Mesenchymal stem cell (in vitro differentiated cells and primary cell): ENCODE data around the gene PITPNM2.

ENCODE experiments used
- DNase-seq: peaks from one replicate; pipeline ENCODE4 v3.0.0-alpha.2; 2013
- H2AFZ ChIP-seq: one replicate; pipeline ENCODE4 v1.6.1; 2013; ENCODE audit warnings: low read depth, mild to moderate bottlenecking, control low read depth, inconsistent platforms, low read length, moderate library complexity
- H2AK5ac ChIP-seq: 2 replicates; pipeline ENCODE4 v1.6.1; 2013; ENCODE audit warnings: low read length, moderate library complexity, mild to moderate bottlenecking, inconsistent platforms; ENCODE audit not compliant: severe bottlenecking
- H2BK120ac ChIP-seq: one replicate; pipeline ENCODE4 v1.6.1; 2013; ENCODE audit warnings: low read depth, mild to moderate bottlenecking, inconsistent platforms, low read length, moderate library complexity
- H2BK12ac ChIP-seq, 2 experiments: one replicate each; pipeline ENCODE4 v1.6.1; 2013; ENCODE audit warnings: inconsistent platforms in 2 of 2, low read length in 2 of 2, mild to moderate bottlenecking in 2 of 2, moderate library complexity in 2 of 2, control low read depth in 1 of 2
- H2BK15ac ChIP-seq: one replicate; pipeline ENCODE4 v1.6.1; 2013; ENCODE audit warnings: mild to moderate bottlenecking, low read depth, inconsistent platforms; ENCODE audit not compliant: poor library complexity, severe bottlenecking
- H2BK5ac ChIP-seq: 2 replicates; pipeline ENCODE4 v1.6.1; 2013; ENCODE audit warnings: low read depth, mild to moderate bottlenecking, low read length, control low read depth, inconsistent platforms; ENCODE audit not compliant: poor library complexity, severe bottlenecking
- H3K14ac ChIP-seq, 2 experiments: one replicate each; pipeline ENCODE4 v1.6.1; 2013; ENCODE audit warnings: inconsistent platforms in 2 of 2, low read length in 2 of 2, control low read depth in 1 of 2, mild to moderate bottlenecking in 1 of 2, moderate library complexity in 1 of 2
- H3K18ac ChIP-seq, 2 experiments: one replicate each; pipeline ENCODE4 v1.6.1; 2013; ENCODE audit warnings: inconsistent platforms in 2 of 2, low read length in 2 of 2, control low read depth in 1 of 2, low read depth in 1 of 2, mild to moderate bottlenecking in 1 of 2
- H3K23ac ChIP-seq, 2 experiments: one replicate each; pipeline ENCODE4 v1.6.1; 2013; ENCODE audit warnings: inconsistent platforms in 2 of 2, low read length in 2 of 2, mild to moderate bottlenecking in 2 of 2, moderate library complexity in 2 of 2, control low read depth in 1 of 2
- H3K27ac ChIP-seq: 2 replicates; pipeline ENCODE4 v1.5.1; 2013; ENCODE audit warnings: mild to moderate bottlenecking, moderate library complexity, low read length, control low read depth, inconsistent platforms; ENCODE audit not compliant: poor library complexity, severe bottlenecking
- H3K27me3 ChIP-seq, 2 experiments: 2 replicates each; pipeline versions ENCODE4 v1.6.1 to v1.7.0; 2013; ENCODE audit warnings: low read length in 2 of 2, mild to moderate bottlenecking in 2 of 2, moderate library complexity in 2 of 2, control low read depth in 1 of 2, inconsistent platforms in 1 of 2; ENCODE audit not compliant: control insufficient read depth in 1 of 2, insufficient read depth in 1 of 2
- H3K36me3 ChIP-seq, 2 experiments: 2 replicates each; pipeline versions ENCODE4 v1.6.1 to v1.7.0; 2013; ENCODE audit warnings: low read length in 2 of 2, control low read depth in 1 of 2, inconsistent platforms in 1 of 2, low read depth in 1 of 2, mild to moderate bottlenecking in 1 of 2; ENCODE audit not compliant: insufficient read depth in 2 of 2, control insufficient read depth in 1 of 2
- H3K4ac ChIP-seq, 2 experiments: one replicate each; pipeline ENCODE4 v1.6.1; 2013; ENCODE audit warnings: inconsistent platforms in 2 of 2, low read length in 2 of 2, mild to moderate bottlenecking in 2 of 2, moderate library complexity in 2 of 2, control low read depth in 1 of 2, low read depth in 1 of 2
- H3K4me1 ChIP-seq: 2 replicates; pipeline ENCODE4 v1.6.1; 2013; ENCODE audit warnings: low read depth, low read length, control low read depth; ENCODE audit not compliant: control insufficient read depth, insufficient read depth
- H3K4me2 ChIP-seq: 2 replicates; pipeline ENCODE4 v1.6.1; 2013; ENCODE audit warnings: low read length, mild to moderate bottlenecking, inconsistent platforms; ENCODE audit not compliant: poor library complexity, severe bottlenecking
- H3K4me3 ChIP-seq, 2 experiments: 2 replicates each; pipeline versions ENCODE4 v1.5.1 to v1.7.0; 2013; ENCODE audit warnings: low read length in 2 of 2, mild to moderate bottlenecking in 2 of 2, control low read depth in 1 of 2, low read depth in 1 of 2; ENCODE audit not compliant: insufficient read depth in 1 of 2
- H3K79me1 ChIP-seq: replicated peaks from 2 replicates; pipeline ENCODE4 v1.6.1; 2013; ENCODE audit warnings: mild to moderate bottlenecking, control low read depth, low read length, inconsistent platforms; ENCODE audit not compliant: poor library complexity, severe bottlenecking
- H3K9ac ChIP-seq: 2 replicates; pipeline ENCODE4 v1.7.0; 2013; ENCODE audit warnings: mild to moderate bottlenecking, low read length, moderate library complexity
- H3K9me3 ChIP-seq: 2 replicates; pipeline ENCODE4 v1.7.0; 2013; ENCODE audit warnings: mild to moderate bottlenecking, low read length; ENCODE audit not compliant: control insufficient read depth
- H4K8ac ChIP-seq: one replicate; pipeline ENCODE4 v1.6.1; 2013; ENCODE audit warnings: inconsistent platforms, mild to moderate bottlenecking, low read length, moderate library complexity
- H4K91ac ChIP-seq: one replicate; pipeline ENCODE4 v1.6.1; 2013; ENCODE audit warnings: mild to moderate bottlenecking, low read length, inconsistent platforms
- WGBS: methylation state at CpG from one replicate; pipeline ENCODE4 v1.1.7; 2013; ENCODE audit warnings: mixed read lengths; 5-methylcytosine and 5-hydroxymethylcytosine counted together

PITPNM2 gene

DNA sequence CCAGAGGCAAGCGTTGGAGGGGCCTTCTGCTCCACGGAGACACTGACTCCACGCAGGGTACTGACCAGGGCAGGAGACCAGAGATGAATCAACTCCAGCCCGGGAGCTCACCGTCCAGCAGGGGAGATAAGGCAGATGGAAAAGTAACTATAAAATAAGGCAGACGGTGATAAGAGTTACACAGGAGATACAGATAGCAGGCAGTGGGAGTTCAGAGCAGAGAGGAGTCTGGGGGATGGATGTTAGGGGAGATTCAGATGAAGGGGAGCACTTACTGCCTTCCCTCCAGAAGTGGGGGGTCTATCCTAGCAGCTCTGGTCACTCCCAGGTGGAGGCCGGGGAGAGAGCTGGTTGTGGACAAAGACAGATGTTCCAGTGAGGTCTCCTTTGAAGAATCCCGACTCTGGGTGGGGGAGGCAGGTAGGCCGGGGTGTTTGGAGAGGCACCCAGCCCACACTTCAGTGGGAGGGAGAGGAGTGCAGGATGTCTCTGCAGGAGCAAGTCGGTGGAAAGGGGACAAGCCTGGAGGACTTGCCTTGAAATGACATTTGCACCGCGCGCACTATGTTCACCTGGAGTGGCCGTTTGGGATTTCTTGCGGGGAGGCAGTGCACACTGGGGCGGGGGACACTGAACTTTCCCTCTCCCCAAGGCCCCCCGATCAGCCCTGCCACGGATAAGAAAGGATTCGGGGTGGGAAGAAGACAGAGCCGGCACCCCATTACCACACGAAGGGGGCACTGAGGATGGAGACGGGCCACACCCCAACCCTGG, 1.2 kb downstream of the PITPNM2 start:
- peak overlapping the region; percentile 91 for H3K4me2 ChIP-seq
- peak overlapping the region; percentile 71 to 90 for H2BK12ac ChIP-seq
- peaks cover 27% of the 10 kb centered on the region for H3K79me1 ChIP-seq
- H2AK5ac ChIP-seq: peak overlapping the region; percentile 30
- H2BK5ac ChIP-seq: peak overlapping the region; percentile 59
- WGBS: 46% methylated on average over 21 of the region's 22 CpGs
- peak overlapping the region; percentile 60 for H3K4ac ChIP-seq
- H3K27me3 ChIP-seq: no peaks in the 10 kb centered on the region
- peak overlapping the region; percentile 82 for H3K9ac ChIP-seq
- H2BK120ac ChIP-seq: no peak overlapping the region
- peak; percentile 32 for DNase-seq
- peak overlapping the region in 1 of 2 experiments; percentile 89 for H3K14ac ChIP-seq
- H3K36me3 ChIP-seq: peaks cover 0 to 3% of the 10 kb centered on the region in 2 experiments
- no peaks in the 10 kb centered on the region for H3K9me3 ChIP-seq
- peak overlapping the region; percentile 80 for H2AFZ ChIP-seq
- H3K27ac ChIP-seq: no peak overlapping the region
- peak overlapping the region; percentile 40 to 75 for H3K18ac ChIP-seq
- H3K4me3 ChIP-seq: peak overlapping the region; percentile 72 to 81
- peak overlapping the region; percentile 49 for H4K8ac ChIP-seq
- peak overlapping the region in 1 of 2 experiments; percentile 91 for H3K23ac ChIP-seq
- peak overlapping the region; percentile 9 for H4K91ac ChIP-seq
- H3K4me1 ChIP-seq: peaks cover 14% of the 10 kb centered on the region
- H2BK15ac ChIP-seq: peak overlapping the region; percentile 86

DNA sequence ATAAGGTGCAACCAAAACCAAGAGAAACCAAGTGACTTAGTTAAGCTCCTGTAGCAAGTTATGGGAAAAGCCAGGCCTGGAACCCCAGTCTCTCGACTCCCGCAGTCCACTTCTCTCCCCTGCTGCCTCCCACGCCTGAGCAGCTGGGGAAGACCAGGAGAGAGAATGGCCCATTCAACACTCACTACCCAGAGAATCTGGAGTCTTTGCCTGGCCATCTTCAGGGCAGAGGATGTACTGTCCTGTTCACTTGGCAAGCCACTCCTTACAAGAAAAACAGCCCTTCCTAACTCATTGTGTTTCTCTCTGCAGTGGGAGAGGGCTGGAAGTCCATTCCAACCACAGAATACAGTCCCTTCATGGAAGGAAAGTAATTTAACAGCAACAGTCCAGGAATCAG, 1.8 kb downstream of the PITPNM2 start:
- no peak overlapping the region for H3K27ac ChIP-seq
- no peaks in the 10 kb centered on the region for H3K27me3 ChIP-seq
- no peak overlapping the region for H3K23ac ChIP-seq
- peaks cover 14% of the 10 kb centered on the region for H3K4me1 ChIP-seq
- no peak overlapping the region for H3K14ac ChIP-seq
- 100% methylated on average over 3 of the region's 3 CpGs for WGBS
- peaks cover 0 to 3% of the 10 kb centered on the region in 2 experiments for H3K36me3 ChIP-seq
- peak overlapping the region in 1 of 2 experiments; percentile 81 for H3K4me3 ChIP-seq
- no peak overlapping the region for H2AFZ ChIP-seq
- H2BK12ac ChIP-seq: peak overlapping the region in 1 of 2 experiments; percentile 71
- peak; percentile 38 for DNase-seq
- H2BK15ac ChIP-seq: no peak overlapping the region
- H3K4me2 ChIP-seq: no peak overlapping the region
- H4K91ac ChIP-seq: no peak overlapping the region
- H3K4ac ChIP-seq: peak overlapping the region in 1 of 2 experiments; percentile 60
- H4K8ac ChIP-seq: peak overlapping the region; percentile 49
- H2AK5ac ChIP-seq: peak overlapping the region; percentile 30
- H3K9ac ChIP-seq: peak overlapping the region; percentile 82
- no peak overlapping the region for H3K18ac ChIP-seq
- peaks cover 28% of the 10 kb centered on the region for H3K79me1 ChIP-seq
- no peak overlapping the region for H2BK120ac ChIP-seq
- H2BK5ac ChIP-seq: no peak overlapping the region
- H3K9me3 ChIP-seq: no peaks in the 10 kb centered on the region

DNA sequence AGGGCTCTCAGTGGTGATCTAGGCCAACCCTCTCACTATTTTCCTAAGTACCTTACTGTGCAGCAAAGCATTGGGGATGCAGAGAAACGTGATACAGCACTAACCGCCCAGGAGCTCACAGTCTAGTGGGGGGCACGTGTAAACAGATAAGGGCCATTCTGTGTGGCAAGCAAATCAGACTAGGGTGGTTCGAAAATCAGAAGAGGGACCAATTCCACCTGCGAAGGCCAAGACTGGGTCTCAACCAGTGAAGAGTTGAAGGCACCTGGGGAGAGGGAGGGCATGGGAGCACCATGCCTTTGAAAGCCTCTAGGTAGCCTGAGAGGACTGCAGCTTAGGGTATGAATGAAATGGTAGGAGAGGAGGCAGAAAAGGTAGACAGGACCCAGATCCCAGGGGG, 2.2 kb downstream of the PITPNM2 start:
- H3K4me1 ChIP-seq: peaks cover 14% of the 10 kb centered on the region
- no peaks in the 10 kb centered on the region for H3K27me3 ChIP-seq
- 83% methylated on average over 5 of the region's 5 CpGs for WGBS
- no peak overlapping the region for H2AK5ac ChIP-seq
- H3K4me2 ChIP-seq: no peak overlapping the region
- no peak overlapping the region for H3K9ac ChIP-seq
- peaks cover 31% of the 10 kb centered on the region for H3K79me1 ChIP-seq
- no peak overlapping the region for H2BK15ac ChIP-seq
- no peak overlapping the region for H2BK120ac ChIP-seq
- H4K91ac ChIP-seq: no peak overlapping the region
- H3K36me3 ChIP-seq: peaks cover 0 to 3% of the 10 kb centered on the region in 2 experiments
- H3K14ac ChIP-seq: no peak overlapping the region
- no peak overlapping the region for H2BK12ac ChIP-seq
- no peak for DNase-seq
- H4K8ac ChIP-seq: no peak overlapping the region
- no peak overlapping the region for H3K27ac ChIP-seq
- H3K18ac ChIP-seq: no peak overlapping the region
- H3K9me3 ChIP-seq: no peaks in the 10 kb centered on the region
- H2BK5ac ChIP-seq: no peak overlapping the region
- H2AFZ ChIP-seq: no peak overlapping the region
- H3K4me3 ChIP-seq: no peak overlapping the region
- H3K23ac ChIP-seq: no peak overlapping the region
- no peak overlapping the region for H3K4ac ChIP-seq

DNA sequence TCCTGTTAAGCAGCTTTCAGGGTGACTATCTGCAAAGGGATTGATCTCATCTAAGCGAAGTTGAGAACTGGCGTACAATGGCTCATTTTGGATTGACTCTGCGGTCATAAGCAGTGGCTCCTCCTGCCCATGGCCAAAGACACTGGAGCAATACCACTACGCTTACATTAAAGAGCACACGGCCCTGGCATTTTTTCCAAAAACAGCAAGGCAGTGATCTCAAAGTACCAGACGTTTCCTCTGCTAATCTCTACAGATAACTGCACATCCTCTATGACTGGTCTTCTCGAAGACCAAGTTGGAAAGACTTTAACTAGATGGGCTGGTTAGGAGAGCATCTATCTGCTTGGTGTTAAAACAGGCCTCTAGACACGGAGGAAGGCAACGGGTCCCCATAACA, 2.7 kb downstream of the PITPNM2 start:
- no peaks in the 10 kb centered on the region for H3K27me3 ChIP-seq

More for the DNA sequence above, 2.7 kb downstream of the PITPNM2 start:
- Histone ChIP-seq H4K8ac (no peak overlapping the region), H3K4me1 (peaks cover 17% of the 10 kb centered on the region), H2BK5ac (no peak overlapping the region), H3K9ac (no peak overlapping the region), H2BK120ac (no peak overlapping the region), H2BK12ac (no peak overlapping the region), H4K91ac (no peak overlapping the region), H3K14ac (no peak overlapping the region), H2AK5ac (no peak overlapping the region), H3K27ac (no peak overlapping the region), H3K4ac (no peak overlapping the region), H3K79me1 (peaks cover 33% of the 10 kb centered on the region), H3K36me3 (peaks cover 0 to 3% of the 10 kb centered on the region in 2 experiments), H3K23ac (no peak overlapping the region), H3K4me2 (no peak overlapping the region), H2AFZ (no peak overlapping the region), H2BK15ac (no peak overlapping the region), H3K4me3 (no peak overlapping the region), H3K9me3 (no peaks in the 10 kb centered on the region), H3K18ac (no peak overlapping the region)
- no peak for DNase-seq
- WGBS: 74% methylated on average over 9 of the region's 9 CpGs
